ENCODE data around the gene NINL.
A peak's percentile ranks its signal among the peaks of the same experiment; 100 is the strongest.

NINL gene

DNA sequence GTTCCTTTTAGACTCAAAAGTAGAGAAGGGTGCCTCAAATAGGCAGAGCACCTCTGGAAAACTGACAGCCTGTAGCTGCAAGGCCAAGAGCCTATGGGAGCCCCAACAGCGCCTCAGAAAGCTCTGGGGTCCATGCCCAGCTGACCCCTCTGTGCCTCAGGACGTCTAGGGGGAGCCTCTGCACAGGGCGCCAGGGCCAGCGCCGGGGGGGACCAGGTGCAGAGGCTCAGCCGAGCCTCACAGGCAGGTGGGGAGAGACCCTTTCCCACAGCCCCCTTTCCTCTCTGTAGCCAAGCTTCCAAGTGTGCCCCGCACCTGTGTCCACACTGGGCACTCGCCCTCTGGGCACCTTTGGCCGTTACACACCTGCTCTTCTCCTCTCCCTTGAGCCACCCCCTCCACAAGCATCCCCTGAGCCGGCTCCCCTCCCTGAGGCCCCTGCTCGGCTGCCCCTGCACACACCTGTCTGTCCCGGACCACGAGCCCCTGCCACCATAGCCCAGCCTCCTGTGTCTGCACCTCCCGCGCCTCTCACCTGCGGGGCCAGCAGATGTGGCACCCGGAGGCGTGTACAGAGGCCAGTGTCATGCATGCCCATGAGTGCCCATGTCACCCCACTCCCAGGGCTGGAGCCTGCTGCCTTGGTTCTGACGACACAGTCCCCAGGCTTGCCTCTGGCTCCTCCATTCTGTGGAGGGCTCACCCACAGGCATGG, 124.6 kb downstream of the NINL start:
- DNase-seq: no peak

DNA sequence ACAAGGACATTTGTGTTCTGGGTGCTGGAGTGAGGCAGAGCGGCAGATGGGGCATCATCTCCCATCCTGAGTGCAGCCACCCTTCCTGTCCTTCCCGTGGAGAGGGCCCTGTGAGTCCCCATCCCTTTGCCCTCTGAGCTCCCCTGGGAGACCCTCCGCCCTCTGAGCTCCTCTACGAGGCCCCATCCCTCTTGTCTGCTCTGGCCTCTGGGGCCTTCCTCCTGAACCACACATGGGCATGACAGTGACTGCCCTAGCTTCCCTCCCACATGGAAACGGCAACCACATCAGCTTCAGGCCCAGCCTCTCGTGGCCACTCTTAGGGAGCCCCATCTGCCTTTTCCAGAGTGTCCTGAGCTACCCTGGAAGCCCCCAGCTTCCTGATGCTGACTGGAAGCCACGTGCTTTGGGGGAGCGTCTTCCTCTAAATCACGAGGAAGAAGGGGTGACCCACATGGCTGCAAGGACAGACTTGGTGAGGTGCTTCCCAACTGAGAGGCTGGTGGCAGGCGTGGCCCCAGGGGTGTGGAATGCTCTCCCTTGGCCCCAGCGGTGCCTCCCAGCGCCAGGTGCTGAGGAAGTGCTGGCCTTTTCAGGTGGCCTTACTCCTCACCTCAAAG, 125.3 kb downstream of the NINL start:
- DNase-seq: no peak

DNA sequence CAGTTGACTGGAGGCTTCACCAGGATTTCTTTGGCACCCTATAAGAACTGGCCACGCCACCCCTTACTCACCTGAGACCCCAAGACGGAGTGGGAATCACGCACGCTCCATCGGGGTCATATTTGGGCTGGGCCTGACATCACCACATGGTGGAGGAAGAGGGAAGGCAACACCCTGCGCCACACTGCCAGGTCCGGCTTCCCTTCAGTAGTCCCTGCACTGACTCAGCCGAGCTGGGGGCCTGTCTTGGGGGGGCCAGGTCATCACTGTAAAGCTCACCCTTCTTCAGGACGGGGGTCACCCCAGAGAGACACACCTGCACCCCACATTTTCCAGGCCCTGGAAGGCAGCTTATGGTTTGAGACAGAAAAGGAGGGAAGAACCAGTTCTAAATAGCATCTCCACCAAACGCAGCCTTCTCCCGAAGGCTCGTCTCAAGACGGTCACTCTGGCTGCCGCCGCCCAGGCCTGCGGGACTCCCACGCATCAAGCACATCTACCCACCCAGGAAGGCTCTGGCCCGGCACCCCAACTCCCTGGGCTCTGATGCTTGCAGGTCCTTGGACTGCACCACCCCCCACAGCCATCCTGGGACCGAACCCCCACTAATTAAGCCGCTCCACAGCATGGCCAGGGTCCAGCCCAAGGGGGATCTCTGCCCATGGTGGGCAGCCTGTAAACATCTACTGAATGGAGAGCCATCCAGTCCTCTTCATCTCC, 126.1 kb downstream of the NINL start:
- DNase-seq: no peak

DNA sequence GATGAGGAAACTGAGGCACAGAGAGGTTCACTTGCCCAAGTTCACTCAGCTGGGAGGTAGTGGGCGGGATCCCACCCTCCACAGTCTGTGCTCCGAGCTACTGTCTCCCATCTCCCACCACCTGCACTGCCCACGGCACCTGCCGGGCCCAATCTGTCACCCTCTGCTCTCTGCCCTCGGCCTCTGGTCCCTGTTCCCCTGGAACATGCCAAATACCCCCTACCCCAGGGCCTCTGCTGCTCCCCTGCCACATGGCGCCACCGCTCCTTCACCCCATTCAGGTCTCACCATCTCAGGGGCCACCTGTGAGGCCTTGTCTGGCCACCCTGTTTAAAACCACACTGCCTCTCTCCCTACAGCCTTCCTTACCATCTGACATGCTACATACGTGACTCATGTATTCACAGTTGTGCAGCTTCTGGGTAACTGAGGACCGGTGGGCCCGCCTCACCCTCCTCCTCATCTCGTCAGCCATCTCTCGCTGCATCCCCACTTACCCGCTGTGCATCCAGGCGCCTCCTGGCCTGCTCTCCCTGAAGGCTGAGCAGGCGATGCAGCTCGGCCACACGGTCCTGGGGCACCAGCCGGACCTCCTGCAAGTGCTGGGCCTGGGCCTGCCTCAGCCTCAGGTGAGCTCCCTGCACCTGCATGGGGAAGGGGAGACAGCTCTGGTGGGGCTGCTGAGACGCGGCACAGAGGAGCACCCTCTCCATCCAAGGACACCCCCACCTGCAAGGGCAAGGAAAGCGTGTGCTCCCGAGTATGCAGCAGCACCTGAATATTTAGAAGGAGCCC, 127.2 kb downstream of the NINL start:
- no peak for DNase-seq

DNA sequence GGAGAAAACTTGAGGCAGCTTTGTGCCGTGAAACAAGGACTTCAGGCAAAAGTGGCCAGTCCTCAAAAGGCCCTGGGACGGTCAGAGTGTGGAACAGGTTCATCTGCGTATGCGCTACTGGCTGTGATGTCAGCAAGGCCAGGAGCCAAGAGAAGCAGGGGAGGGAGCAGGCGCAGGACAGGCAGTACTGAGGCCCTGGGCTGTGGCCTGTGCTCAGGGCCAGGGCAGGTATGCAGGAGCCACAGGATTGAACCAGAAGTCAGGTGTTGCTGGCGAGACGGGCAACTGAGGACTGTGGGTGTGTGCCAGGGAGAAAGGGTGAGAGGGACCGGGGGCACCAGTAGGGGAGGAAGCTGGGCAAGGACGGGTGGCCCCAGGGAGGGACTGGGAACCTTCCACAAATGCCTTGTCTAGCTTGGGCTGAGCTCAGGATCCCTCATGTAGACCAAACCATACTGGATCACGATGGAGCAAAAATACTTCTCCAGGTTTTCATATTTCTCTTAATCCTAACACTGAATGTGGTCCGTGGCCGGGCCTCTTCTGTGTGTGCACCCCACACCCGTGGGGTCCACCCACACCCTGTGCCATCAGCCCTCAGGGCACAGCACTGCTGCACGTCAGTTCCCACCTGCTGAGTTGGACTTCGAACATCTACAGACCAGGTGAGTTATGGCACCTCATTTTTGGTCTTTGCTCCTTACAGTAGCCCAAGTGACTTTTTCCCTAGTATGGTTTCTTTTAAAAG, 131.0 kb downstream of the NINL start:
- DNase-seq: no peak

DNA sequence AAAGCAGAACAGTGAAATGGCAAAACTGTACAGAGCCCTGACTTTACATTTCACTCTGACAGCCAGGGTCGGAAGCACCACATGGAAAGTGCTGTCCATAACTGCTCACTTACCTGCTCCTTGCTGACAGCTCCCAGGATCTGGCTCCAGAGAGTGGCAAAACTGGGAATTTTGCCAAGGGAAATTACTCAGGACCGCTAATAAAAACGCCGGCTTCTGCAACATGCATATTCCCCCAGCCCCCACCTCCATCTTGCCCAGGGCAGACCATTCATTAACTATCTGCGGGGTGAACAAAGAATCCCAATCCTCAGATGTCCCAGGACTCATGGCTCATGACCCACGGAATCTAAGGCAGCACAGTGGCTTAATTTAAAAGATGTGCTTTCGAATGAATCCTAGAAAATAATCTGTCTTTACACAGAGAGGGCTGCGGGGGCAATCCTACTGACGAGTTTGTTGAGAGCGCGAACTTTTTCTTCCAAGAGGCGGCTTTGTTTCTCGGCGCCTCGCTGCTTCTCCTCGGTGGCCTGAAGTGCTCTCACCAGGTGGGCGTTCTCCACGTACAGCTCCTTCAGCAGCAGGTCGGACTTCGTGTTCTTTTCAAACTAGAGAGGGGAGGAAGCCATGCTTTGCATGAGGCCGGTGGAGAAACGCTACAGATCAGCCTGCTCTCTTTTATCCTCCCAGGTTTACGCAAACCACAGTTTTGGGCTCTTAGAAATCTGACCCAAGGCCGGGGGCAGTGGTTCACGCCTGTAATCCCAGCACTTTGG, 132.1 kb downstream of the NINL start:
- peak; percentile 57 for DNase-seq

DNA sequence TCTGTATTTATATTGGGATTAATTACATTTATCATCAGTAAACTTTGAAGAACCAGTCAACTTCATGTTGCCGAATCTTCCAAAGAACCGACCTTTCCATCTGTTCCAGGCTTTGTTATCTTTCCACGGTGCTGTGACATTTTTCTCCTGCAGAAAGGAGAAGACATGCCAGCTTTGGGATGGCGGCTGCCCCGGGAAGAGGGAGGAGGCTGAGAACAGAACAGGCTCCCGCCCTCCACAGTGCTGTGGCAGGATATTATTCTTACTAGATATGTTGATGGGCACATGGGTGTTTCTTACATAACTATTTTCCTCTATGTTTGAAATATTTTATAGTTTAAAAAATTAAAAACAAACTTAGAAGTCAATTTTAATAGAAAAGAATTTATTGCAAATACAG, 133.0 kb downstream of the NINL start:
- DNase-seq: no peak

DNA sequence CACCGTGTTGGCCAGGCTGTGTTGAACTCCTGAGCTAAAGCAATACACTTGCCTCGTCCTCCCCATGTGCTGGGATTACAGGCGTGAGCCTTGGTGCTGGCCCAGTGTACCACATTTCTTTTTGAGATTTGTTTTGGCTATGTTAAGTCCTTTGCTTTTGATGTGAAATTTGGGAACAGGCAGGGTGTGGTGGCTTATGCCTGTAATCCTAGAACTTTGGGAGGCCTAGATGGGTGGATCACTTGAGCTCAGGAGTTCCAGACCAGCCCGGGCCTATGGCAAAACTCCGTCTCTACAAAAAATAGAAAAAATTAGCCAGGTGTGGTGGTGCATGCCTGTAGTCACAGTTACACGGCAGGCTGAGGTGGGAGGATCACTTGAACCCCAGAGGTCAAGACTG, 137.7 kb downstream of the NINL start:
- DNase-seq: no peak

DNA sequence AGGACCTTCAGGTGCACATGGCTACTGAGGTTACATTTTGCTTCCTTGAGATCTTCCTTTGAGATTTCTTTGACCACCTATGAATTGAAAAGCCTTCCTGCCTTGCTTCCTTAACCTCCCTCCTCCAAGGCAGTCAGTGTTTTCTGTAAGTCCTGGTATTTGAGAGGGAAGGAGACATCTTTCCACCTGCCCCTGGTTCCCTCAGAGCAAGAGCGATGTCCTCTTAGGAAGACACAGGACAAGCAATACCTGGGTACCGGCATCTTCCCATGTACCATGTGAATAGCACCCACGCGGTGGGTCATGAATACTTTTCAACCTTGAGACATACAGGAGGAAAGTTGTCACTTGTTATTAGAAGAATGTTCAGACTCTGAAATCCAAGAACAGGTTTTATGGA, 140.8 kb downstream of the NINL start:
- no peak for DNase-seq

DNA sequence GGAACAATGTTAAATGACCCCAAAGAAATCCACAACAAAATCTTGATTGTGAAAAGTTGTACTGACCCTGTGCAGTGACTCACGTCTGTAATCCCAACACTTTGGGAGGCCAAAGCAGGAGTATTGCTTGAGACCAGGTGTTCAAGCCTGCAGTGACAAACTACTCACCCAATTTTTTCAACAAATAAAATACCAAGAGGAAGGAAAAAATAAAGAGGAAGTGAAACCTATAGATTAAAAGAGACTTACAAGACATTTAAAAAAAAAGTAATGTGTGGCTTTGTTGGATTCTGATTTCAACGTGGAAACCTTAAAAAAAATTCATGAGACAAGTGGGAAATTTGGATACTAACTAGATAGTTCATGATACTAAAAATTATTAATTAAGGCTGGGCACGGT, 146.0 kb downstream of the NINL start:
- DNase-seq: no peak

DNA sequence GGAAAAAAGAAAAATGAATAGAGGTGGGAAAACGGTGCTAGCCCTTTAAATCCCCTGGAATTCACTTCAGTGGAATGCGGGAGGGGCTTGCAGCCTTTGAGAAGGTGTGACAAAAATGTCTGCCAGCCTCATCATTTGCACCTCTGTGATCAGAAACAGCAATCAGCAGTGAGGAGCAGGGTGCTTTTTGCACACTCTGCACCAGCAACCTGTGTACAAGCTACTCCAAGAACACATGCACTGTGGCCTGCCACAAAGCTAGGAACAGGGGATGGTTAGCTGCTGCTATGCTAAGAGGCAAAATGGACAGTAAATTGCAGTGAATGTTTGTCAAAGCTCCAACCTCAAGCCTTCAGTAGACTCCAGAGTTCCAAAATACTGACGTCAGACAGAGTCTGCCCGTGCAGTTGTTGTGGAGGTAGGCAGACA, 148.2 kb downstream of the NINL start:
- no peak for DNase-seq

DNA sequence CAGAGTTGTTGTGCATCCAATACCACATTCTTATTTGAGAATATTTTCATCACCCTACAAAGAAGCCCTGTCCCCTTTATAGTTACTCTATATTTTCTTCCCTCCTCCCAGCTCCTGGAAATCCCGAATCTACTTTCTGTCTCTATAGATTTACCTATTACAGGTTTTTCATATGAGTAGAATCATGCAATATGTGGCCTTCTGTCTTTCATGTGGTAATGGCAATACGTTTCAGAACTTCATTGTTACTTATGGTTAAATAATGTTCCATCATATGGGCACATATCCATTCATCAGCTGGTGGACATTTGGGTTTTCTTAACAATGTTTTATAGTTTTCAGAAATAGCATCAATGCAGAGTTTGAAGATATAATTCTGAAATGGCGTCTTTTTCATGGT, 160.8 kb downstream of the NINL start:
- DNase-seq: no peak

DNA sequence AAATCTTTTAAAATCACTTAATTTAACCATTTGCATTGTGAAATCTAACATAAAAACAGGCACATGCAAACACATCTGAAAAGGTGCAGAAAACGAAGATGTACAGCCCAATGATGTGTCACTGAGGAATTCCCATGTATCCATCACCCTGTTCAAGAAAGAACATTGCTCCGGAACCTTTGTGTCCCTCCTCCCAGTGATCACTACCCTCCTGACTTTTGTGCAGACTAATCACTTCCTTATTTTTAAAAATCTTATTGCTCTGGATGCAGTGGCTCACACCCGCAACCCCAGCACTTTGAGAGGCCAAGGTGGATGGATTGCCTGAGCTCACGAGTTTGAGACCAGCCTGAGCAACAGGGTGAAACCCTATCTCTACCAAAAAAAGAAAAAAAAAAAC, 163.3 kb downstream of the NINL start:
- no peak for DNase-seq

DNA sequence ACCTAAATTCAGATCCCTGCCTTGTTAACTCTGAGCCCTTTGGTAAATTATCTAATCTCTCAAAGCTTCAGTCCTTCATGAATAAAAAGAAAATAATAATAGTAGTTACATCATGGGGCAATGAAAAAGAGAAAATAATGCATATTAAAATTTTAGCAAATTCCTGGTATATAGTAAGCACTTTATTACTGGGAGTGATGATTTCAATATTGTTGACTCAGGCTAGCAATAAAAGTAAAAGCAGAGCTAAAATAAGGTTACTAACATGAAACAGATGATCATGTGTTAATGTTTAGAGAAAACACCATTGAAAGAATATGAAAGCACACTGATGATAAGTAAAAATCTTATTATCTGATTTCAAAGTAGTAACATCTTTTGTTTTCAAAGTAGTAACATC, 164.2 kb downstream of the NINL start:
- DNase-seq: no peak

DNA sequence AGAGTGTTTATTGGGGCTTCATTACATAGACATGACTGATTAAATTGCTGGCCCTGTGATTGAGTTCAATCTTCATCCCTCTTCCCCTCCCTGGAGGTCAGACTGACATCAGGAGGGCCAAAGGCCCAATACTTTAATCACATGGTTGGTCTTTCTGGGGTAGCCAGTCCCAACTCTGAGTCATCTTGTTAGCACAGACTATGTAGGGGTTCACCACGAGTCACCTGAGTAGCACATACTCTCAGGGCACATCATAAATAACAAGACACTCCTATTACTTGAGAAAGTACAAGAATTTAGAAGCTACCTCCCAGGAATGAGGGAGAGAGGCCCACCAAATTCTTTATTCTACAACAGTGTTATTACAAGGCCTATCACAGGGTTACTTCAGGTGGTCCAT, 166.6 kb downstream of the NINL start:
- DNase-seq: no peak

DNA sequence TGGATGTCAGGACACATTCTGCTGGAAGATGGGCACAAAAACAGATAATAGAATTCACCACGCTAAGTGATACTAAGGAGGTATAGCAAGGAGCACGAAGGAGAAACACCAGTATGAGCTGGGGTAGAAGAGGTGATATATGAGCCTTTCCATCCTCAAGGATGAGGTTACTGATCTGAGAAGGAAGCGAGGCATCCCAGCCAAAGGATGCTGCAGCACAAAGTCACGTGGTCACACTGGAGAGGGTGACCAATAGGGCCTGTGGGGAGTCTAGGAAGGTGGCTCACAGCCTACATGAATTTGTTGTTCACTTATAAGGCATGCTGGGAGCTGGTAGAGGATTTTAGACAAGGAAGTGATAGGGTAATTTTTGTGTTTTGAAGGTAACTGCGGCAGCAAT, 176.4 kb downstream of the NINL start:
- DNase-seq: no peak

DNA sequence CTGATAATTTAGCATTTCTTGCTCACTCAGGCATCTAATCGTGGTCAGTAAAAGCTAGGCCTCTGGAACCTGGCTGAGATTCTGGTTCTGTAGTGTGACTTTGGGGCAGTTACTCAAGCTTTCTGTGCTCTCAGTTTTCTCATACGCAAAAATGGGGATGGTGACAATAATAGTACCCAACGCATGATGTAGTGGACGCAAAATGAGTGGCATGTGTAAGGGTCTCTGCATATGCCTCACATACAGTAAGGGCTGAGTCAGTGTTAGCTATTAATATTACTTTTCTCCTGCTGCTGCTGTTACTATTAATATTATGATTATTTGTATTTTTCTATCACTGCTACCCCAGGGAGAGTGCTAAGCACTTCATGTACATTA, 177.2 kb downstream of the NINL start:
- no peak for DNase-seq

DNA sequence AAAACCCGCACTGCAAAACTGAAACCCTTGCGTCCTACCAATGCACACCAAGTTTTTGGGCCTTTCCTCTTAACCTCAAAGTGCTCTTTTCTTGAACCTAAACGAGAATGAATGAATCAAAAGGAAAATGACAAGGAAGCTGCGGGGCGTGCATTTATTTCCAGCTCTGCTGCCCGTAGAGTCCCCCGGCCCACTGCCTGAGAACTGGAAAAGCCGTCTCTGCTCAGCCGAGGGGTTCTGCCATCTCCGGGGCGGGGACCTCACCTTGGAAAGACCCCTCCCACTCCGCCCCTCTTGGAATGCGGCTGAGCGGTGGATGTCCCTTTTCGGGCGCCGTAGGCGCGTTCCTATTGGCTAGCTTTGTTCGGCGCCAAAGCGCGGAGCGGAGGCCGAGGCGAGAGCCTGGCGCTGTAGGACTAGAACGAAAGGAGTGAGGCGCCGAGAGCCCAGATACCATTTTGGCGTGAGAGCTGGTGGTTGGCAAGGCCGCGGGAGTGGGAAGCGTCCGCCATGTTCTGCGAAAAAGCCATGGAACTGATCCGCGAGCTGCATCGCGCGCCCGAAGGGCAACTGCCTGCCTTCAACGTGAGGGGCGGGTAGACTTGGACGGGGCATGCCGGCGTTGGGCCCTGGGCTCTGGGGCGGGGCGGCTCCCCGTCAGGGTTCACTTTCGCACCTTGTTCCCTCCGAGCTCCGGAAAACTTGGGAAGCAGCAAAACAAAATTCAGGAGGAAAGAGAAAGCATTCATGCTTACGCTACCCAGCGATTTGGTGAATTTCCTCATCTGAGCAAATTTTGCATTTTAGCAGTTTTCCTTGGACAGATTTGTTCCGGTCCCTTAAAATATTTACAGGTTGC, 177.8 kb downstream of the NINL start, which contains the start of gene GINS1:
Gene GINS1, plus strand, starts transcription at position 363 of the 859 bp plus-strand sequence. Its CDS starts 148 bp downstream, at position 511.
- peak; percentile 89 for DNase-seq
